ENCODE measurements around the gene DRC1.
"Not testable (repeated sequence)": the region's sequence is repeated elsewhere in the genome, so short reads cannot be mapped to it uniquely, and the experiment has no call there.

The DRC1 gene

DNA sequence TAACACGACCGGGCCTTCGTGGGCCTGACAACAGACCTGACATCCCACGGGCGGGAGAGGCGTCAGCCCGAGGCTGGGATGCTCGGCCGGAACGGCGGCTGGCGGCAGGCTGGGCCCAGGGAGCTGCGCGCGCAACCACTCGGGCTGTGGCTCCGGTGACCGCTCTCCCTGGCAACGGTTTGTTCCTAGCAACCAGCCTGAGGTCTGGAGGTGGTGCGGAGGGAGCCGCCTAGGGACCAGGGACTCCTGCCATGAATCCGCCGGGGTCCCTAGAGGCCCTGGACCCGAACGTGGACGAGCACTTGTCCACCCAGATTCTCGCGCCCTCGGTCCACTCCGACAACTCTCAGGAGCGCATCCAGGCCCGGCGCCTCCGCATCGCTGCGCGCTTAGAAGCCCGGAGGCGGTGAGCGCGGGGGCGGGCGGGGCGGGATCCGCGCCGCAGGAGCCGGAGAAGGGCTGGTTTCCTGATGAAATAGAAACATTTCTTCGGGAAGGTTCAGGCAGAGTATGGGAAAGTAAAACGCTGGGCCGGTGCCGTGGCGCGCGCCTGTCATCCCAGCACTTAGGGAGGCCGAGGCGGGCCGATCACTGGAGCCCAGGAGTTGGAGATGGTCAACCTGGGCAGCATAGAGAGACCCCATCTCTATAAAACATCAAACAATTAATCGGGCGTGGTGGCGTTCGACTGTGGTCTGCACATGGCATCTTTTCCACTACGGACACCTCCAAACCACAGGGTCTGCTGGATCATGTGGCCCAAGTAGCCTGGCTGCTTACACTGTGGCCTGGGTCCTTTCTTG lies at the start of gene DRC1:
Gene DRC1, plus strand, starts transcription at position 182 of the 803 bp plus-strand sequence. Its CDS starts 70 bp downstream, at position 252.
- FAIRE-seq = no peak

DNA sequence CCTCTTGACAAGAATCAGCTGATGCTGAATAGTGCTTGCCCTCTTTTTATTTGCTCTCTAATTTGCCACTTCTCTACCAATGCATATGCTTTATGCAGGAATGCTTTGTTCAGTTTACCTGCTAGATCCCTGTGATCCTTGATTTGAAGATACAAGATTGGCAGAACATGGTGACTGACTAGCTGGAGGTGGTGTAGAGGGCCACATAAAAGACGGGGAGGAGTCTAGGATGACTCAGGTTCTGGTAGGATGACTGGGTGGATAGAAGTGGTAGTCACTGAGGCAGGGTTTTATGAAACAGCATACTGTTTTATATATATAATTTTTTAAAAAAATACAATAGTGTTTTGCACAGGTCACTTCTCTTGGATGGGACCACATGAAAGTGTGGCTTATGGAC lies 48.8 kb upstream of the DRC1 start:
- FAIRE-seq = no peak

DNA sequence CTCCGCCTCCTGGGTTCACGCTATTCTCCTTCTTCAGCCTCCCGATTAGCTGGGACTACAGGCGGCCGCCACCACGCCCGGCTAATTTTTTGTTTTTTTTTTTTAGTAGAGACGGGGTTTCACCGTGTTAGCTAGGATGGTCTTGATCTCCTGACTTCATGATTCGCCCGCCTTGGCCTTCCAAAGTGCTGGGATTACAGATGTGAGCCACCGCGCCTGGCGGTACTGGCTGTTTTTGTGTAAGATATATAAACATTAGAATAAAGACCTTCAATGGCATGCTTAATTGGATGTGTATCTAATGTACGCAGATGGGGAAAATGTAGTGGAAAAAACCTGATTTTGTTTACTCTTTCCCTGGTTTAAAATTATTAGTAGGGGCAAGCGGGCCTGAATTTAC lies 47.3 kb upstream of the DRC1 start:
- not testable (repeated sequence) for FAIRE-seq

DNA sequence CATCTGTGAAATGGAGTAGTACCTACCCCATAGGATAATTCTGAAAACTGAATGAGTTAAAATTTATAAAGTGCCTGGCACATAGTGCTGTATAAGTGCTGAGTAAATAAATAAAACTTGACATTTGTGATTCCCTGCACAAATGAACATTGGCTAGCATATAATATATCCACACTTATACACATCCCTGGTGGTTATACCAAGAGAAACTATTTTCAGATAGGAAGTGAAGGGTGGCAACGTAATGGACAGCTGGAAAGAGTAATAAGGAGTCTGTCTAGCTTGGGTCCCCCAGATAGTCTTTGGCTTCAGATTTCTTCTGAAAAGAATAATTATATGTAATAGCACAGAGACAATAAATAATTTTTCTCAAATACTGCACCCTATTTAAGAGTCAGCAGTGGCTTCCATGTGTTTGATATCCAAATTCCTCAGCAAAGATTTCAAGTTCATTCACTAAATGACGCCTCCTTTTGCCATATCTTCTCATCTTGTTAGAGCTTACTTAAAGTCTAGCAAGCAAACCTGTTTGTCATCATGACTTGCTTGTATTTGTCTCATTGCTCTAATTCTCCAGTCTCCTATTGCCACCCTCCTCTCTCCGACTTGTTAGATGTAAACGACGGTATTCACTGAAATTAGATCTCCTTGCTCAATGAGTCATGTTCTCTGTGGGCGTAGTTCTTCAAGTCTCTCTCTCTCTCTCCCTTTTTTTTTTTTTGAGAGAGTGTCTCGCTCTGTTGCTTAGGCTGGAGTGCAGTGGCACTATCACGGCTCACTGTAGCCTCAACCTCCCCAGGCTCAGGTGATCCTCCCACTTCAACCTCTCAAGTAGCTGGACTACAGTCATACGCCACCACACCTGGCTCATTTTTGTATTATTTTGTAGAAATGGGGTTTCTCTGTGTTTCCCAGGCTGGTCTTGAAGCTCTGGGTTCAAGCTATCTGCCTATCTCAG lies 46.4 kb upstream of the DRC1 start:
- no peak for FAIRE-seq

DNA sequence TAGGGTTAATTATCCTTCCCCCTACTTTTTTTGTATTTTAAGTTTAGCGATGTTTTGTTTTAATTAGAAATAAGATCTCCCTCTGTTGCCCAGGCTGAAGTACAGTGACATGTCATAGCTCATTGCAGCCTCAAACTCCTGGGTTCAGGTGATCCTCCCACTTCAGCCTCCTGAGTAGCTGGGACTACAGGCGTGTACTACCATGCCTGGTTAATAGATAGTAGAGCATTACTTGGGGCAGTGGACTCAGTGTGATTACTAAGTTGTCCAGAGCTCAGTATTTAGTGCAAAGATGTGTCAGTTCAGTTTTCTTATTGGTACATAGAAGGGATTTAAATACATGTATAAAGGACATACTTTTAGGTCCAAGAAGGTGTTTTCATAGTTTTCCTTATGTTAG lies 45.6 kb upstream of the DRC1 start:
- FAIRE-seq = no peak

DNA sequence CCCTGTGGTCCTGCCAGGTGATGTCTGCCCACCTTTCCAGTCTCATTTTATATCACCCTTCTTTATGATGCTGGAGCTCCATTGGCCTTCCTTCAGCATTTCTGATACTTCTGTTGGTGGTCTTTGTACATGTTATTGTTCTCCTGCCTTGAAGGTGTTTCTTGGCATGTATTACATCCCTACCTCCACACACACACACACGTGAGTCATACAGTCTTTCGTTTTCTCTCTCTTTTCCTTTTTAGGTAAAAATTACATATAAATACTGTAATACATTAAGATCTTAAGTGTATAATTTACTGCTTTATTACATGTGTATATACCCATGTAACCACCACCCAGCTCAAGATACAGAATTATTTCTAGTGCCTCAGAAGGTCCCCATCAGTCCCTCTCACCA lies 44.9 kb upstream of the DRC1 start:
- FAIRE-seq = no peak

DNA sequence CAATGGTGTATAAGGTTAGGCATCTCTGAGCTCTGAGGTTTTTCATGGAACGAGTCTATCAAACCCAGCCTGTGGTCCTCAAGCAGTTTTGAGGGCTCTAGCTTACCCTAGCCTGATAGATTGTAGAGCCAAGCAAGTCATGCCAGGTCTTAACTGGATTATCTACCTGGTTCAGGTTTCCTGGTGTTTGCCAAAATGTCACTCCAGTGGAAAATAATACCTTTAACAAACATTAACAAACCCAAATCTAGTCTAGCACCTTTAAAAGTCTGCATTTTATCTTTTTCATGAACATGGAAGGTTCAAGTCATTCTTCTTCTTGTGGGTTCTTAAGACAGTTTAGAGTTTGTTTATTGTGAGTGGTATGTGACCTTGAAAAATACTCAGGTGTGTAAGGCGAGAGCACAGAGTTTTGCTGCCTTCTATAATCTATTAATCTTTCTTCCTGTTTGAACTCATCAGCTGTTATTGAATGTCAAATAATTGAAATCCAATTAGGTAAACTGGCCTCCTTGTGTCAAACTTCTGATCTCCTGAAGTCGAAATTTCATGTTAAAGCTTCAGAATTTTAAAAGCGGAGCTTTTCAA lies 41.7 kb upstream of the DRC1 start:
- no peak for FAIRE-seq

DNA sequence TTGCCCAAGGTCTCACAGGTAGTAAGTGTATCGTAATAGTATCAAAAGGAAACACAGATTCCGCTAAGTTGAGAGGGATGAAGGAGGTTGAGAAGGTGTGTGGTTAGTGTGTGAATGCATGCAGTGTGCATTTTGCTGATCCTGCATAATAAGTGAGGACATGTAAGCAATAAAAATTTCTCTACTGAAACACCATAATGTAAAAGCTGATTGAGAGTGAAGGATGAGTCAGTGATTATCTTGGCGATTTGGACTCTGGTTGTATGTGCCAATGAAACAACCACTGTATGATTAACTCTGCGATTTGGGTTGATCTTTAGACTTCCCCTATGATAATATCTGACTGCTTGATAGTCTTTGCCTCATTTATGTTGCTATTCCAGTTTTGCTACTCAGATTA lies 38.4 kb upstream of the DRC1 start:
- FAIRE-seq = no peak

DNA sequence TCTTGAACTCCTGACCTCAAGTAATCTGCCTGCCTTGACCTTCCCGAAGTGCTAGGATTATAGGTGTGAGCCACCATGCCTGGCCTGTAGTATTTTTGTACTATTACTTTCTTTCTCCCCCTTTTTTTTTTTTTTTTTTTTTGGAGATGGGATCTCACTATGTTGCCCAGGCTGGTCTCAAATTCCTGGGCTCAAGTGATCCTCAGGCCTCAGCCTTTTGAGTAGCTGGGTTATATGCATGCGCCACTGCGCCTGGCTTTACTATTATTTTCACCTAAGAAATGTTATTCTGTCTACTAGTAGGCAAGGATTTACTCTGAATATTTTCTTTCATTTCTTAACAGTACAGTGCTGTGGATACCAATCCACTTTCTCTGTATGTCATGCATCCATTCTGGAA lies 37.8 kb upstream of the DRC1 start:
- no peak for FAIRE-seq

DNA sequence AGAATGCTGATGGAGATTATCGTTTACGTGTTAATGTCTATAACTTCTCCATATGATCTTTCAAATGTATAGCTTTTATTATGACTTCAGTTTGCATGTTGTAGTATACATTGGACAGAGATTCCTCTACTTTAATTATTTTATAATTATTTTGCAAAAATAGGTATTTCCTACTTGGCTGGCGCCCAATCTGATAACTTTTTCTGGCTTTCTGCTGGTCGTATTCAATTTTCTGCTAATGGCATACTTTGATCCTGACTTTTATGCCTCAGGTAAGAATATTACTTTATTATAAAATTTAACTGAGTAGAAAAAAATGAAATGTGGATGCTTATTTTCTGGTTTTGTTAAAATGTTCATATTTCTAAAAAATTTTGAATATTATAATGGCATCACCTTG lies 37.1 kb upstream of the DRC1 start:
- FAIRE-seq = no peak

DNA sequence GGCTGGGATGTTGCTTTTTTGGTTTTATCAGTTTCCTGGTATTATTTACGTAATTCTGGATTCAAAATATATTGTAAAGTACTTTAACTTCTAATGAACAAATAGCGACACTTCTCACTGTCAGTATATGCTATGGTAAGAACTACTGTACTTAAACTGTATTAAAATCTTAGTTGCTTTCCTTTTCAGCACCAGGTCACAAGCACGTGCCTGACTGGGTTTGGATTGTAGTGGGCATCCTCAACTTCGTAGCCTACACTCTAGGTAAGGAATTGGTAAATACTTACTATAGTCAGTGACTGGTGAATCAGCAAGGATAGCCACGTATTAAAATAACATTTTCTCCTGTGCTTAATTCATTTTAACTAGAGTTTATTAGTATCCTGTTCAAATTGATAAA lies 34.8 kb upstream of the DRC1 start:
- no peak for FAIRE-seq

DNA sequence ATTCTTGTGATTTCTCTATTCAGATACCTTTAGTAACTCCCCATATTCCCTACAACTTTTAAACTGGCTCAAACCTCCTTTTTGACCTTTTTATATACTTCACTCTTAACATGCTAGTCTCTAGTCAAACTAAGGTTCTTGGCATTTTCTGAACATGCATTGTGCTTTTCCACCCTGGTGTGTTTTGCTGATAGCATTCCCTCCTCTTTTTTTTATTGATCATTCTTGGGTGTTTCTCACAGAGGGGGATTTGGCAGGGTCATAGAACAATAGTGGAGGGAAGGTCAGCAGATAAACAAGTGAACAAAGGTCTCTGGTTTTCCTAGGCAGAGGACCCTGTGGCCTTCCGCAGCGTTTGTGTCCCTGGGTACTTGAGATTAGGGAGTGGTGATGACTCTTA lies 32.1 kb upstream of the DRC1 start:
- FAIRE-seq = not testable (repeated sequence)

DNA sequence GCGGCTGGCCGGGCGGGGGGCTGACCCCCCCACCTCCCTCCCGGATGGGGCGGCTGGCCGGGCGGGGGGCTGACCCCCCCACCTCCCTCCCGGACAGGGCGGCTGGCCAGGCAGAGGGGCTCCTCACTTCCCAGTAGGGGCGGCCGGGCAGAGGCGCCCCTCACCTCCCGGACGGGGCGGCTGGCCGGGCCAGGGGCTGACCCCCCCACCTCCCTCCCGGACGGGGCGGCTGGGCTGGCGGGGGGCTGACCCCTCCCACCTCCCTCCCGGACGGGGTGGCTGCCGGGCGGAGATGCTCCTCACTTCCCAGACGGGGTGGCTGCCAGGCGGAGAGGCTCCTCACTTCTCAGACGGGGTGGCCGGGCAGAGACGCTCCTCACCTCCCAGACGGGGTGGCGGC lies 30.8 kb upstream of the DRC1 start:
- FAIRE-seq = not testable (repeated sequence)

DNA sequence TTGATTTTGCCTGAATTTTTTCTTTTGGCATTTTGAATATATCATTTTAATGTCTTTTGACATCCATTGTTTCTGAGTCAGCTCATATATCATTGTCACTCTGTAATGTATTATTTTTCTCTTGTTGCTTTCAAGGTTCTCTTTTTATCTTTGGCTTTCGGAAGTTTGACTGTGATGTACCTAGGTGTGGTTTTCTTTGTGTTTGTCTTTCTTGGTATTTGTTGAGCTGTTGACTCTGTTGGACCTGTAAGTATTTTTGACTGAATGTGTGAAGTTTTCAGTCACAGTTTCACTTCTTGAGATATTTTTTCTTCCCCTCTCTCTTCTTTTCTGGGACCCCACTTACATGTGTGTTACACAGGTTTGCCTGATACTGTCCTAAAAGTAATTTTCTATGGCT lies 24.9 kb upstream of the DRC1 start:
- FAIRE-seq = no peak

DNA sequence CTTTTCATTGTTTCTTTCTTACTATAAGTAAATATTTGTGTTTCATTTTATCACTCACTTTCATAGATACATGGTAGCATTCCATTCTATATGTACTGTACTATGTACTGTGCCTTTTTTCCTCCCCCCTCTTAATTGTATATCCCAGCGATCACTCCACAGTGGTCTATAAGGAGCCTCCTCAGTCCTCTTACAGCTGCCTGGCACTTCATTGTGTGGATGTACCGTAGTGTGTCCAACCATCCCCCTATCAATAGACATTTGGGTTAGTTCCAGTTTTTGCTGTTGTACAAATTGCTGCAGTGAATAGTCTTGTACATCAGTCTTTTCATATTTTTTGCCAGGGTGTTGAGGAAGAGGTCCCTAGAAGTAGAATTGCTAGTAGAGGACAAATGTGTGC lies 21.4 kb upstream of the DRC1 start:
- no peak for FAIRE-seq

DNA sequence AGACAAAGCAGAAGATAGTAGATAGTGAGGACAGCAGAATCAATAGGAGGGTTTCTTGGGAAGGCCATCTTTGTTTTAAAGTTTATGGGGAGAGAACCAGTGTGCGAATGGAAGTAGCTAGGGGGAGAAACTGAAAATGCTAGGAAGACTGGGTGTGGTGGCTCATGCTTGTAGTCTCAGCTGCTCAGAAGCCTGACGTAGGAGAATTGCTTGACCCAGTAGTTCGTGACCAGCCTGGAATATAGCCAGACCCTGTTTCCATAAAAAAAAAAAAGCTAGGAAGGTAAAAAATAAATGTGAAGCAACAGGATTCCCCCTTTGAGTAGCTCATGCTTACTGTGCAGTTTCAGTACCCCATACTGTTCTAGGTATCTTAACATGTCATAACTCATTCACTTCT lies 19.2 kb upstream of the DRC1 start:
- no peak for FAIRE-seq

DNA sequence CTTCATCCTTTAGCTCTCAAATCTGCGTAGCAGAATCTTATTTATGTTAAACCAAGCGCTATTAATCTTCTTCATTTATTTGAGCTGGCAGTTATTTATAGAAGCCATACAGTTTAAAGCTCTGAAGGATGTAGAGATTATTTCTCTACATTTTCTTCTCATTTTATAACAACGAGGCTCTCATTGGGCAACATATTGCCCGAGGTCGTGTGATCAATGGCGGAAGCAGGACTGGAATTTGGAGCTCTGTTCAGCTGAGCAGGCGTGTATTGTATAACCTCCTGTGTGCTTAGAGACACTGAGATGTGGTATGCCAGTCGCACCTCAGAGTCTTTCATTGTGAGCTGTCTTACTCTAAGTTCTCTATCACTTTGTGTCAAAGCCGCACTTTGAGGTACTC lies 17.5 kb upstream of the DRC1 start:
- FAIRE-seq = no peak

DNA sequence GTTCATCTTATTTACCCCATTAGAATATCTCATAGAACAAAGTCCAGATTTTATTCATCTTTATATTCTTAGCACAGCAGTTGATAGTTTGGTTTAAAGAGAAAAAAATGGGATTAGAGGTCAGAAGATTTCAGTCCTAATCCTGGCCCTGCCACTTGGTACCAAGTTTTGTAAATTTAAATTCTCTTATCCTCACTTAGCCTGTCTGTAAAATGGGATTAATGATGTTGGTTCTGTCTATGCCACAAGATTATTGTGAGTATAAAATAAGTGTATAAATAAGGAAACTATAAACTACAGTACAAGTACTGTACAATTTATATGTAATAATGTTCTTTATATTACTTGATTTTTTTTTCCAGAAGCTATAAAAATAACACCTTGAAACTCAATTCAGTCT lies 17.1 kb upstream of the DRC1 start:
- no peak for FAIRE-seq

DNA sequence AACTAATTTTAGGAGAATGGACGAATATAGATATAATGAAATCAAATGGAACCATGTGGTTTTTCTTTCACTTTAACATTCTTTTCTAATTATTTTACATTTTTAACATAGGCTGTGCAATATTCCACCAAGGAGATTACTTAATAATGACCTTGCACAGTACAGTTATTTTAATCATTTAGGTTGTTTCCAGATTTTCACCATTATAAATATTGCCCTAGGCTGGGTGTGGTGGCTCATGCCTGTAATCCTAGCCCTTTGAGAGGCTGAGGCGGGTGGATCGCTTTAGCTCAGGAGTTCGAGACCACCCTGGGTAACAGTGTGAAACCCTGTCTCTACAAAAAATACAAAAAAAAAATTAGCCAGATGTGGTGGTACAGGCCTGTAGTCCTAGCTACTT lies 14.5 kb upstream of the DRC1 start:
- no peak for FAIRE-seq

DNA sequence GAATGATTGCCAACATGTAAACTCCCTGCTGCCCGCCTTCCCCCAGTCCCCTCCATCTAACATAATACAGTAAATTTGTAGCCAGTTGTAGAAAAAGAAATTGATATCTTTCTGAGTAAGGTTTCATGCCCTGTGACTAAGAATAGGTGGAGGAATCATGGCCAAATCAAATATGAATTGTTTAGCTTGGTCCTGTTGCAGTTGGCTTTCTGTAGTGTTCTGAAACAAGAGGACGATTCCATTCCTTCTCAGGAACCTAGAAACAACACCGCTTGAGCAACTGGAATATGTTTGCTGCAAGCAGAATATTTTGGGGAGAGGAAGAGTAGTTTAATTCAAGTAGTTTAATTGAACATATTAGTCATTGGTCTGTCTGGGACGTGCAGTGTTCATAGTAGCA lies 7.0 kb upstream of the DRC1 start:
- no peak for FAIRE-seq

DNA sequence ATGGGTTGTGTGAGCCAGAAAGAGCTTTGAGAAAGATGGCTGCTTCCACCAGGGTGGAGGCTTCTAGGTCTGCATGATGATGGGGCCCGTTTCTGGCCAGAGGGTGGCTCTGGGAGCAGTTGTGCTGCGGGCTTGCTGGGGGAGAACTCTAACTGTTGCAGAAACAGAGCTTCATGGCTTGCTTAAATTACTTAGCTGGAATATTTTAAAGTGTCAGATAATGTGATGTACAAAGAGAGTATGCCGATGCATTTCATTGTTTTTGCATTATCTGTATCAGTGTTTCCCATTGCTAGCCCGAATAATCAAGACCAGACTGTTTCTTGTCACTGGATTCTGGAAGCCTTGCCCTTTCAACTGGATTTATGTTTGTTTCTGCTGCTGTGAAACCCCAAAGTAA lies 6.3 kb upstream of the DRC1 start:
- FAIRE-seq = no peak

DNA sequence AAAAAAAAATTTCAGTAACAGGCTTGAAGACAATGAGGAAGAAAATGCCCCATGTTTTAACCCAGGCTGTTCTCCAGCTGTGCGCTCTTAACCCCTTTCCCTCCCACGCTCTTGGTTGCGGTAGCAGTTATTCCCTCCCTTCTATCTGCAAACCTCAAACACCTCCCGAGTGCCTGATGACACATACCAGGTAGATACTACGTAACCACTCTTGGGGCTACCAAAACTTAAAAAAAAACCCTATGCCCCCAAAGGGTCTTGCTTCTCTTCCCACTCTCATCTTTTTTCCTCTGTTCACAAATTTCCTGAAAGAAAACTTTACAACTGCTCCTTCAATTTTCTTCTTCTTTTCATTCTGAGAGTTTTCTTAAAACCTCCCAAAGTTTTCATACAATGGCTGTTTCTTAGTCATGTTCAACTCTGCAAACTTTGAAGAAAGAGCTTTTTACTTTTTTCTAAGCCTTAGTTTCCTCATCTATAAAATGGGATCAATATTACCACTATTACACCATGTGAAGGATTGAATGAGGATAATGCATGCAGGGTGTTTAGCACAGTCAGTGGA lies 4.9 kb upstream of the DRC1 start:
- FAIRE-seq = no peak

DNA sequence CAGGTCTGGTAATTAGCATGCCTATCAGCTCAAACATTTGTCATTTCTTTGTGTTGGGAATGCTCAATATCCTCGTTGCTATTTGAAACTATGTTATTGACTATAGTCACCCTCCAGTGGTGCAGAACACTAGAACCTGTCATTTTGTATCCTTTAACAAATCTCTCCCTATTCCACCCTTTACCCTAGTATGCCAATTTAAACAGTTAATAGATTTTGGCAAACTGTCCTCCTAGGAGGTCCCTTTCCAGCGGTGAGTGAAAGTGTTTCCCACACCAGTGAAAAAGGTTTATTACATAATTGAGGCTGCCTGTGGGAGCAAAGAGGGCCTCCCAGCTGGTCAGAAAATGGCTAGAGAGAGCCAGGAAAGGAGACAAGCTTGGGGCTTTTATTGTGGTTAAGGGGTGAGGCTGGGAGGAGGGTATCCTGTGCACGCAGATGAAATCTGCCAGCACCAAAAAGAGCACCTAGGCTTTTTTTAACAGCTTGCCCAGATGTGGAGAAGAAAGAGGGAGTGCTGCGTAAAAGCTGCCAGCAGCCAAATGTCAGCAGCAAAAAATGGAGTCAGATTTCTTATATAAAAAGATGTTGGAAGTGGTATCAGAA lies 1.8 kb upstream of the DRC1 start:
- no peak for FAIRE-seq
